CD4-positive, alpha-beta T cell (primary cell): ENCODE results near the gene HRG. TPM values are rescaled to one million over a fixed set of nuclear protein-coding genes. Genes with fewer than 3 reads are reported as not detected.

Experiments
- ATAC-seq: fragments of 200-7000 bp; cut with Tn5 transposase; one replicate; pipeline ENCODE4 v1.10.0; 2022; ENCODE audit warnings: mild to moderate bottlenecking; ENCODE audit not compliant: poor library complexity
- CTCF ChIA-PET: fragments of 350-600 bp; sonication (Branson Sonifier 250); formaldehyde crosslinking; loops from one replicate; lab custom pipeline; 2021; ENCODE audit warnings: antibody characterized with exemption, inconsistent platforms; lab: Charles Lee
- POLR2A ChIA-PET: fragments of 350-600 bp; sonication (Branson Sonifier 250); formaldehyde crosslinking; loops from one replicate; lab custom pipeline; 2021; ENCODE audit warnings: antibody characterized with exemption, inconsistent platforms; lab: Charles Lee
- DNase-seq, 14 experiments: peaks; one replicate each; pipeline ENCODE4 v3.0.0-alpha.2; 2013 to 2020; ENCODE audit warnings: mixed read lengths in 2 of 14
- H3K27ac ChIP-seq, 2 donors: one replicate each; pipeline versions ENCODE4 v1.5.1 to v1.7.0; 2013; ENCODE audit warnings: low read length in 2 of 2, low read depth in 1 of 2, mild to moderate bottlenecking in 1 of 2
- H3K27me3 ChIP-seq, 2 experiments: 1 replicate in 1 of 2; 2 replicates in 1 of 2; pipeline versions ENCODE4 v1.6.1 to v1.7.0; 2013; ENCODE audit warnings: low read length in 2 of 2, control low read depth in 1 of 2, mild to moderate bottlenecking in 1 of 2, moderate library complexity in 1 of 2; ENCODE audit not compliant: insufficient read depth in 2 of 2, control insufficient read depth in 1 of 2
- H3K36me3 ChIP-seq: one replicate; pipeline ENCODE4 v1.6.1; 2013; ENCODE audit warnings: low read length, control low read depth; ENCODE audit not compliant: insufficient read depth
- H3K4me1 ChIP-seq: one replicate; pipeline ENCODE4 v1.6.1; 2013; ENCODE audit warnings: low read length, control low read depth; ENCODE audit not compliant: insufficient read depth
- H3K4me3 ChIP-seq: one replicate; pipeline ENCODE4 v1.5.1; 2013; ENCODE audit warnings: mild to moderate bottlenecking, low read length, moderate library complexity
- H3K9me3 ChIP-seq, 2 experiments: 1 replicate in 1 of 2; 2 replicates in 1 of 2; pipeline versions ENCODE4 v1.6.1 to v1.7.0; 2013; ENCODE audit warnings: low read length in 2 of 2, mild to moderate bottlenecking in 2 of 2, control low read depth in 1 of 2, moderate library complexity in 1 of 2; ENCODE audit not compliant: control insufficient read depth in 1 of 2, insufficient read depth in 1 of 2
- H3K27ac Mint-ChIP-seq: one replicate; pipeline ENCODE4 v1.8.0; 2020; ENCODE audit warnings: mixed read lengths
- H3K27me3 Mint-ChIP-seq: one replicate; pipeline ENCODE4 v1.8.0; 2021; ENCODE audit warnings: mixed read lengths
- H3K36me3 Mint-ChIP-seq: one replicate; pipeline ENCODE4 v1.8.0; 2021; ENCODE audit warnings: low read depth, mixed read lengths
- H3K4me1 Mint-ChIP-seq: one replicate; pipeline ENCODE4 v1.8.0; 2021; ENCODE audit warnings: low read depth, mixed read lengths
- H3K4me3 Mint-ChIP-seq: one replicate; pipeline ENCODE4 v1.8.0; 2020; ENCODE audit warnings: mild to moderate bottlenecking, mixed read lengths
- H3K9me3 Mint-ChIP-seq: one replicate; pipeline ENCODE4 v1.8.0; 2020; ENCODE audit warnings: mixed read lengths
- CTCF ChIP-seq: fragments of 200-600 bp; IDR thresholded peaks from one replicate; pipeline ENCODE4 v1.8.0; 2022; ENCODE audit warnings: antibody characterized with exemption, mild to moderate bottlenecking
- intact Hi-C, 2 experiments: fragments of 100-400 bp; cut with DNase I in 1 of 2; cut with micrococcal nuclease in 1 of 2; formaldehyde crosslinking; loops; one replicate each; pipeline versions ENCODE4 v1.15.1 to v1.9.0; 2023 to 2025; cut with DNase I, micrococcal nuclease
- total RNA-seq, 174 experiments: library from RNA in 2 of 174; stranded (reverse) in 2 of 174; gene quantifications; one replicate each; pipeline ENCODE4 v1.2.3 and lab custom pipeline; 2021 to 2026

The HRG gene
- total RNA-seq, 2 experiments from 2014 or later = not detected

- peaks cover 25% of the 10 kb centered on the region for H3K27me3 Mint-ChIP-seq
- H3K27ac Mint-ChIP-seq = no peak overlapping the region
- H3K4me1 ChIP-seq = no peaks in the 10 kb centered on the region
- no peaks in the 10 kb centered on the region for H3K9me3 Mint-ChIP-seq
- peaks cover 0 to 4% of the 10 kb centered on the region in 2 experiments for H3K27me3 ChIP-seq
- no peak overlapping the region for H3K4me3 Mint-ChIP-seq
- H3K27ac ChIP-seq = no peak overlapping the region
- no peak overlapping the region for H3K4me3 ChIP-seq
- no peak for TF ChIP-seq CTCF
- DNase-seq (no peak), ATAC-seq (no peak)
- POLR2A ChIA-PET = no interaction called here
- no peaks in the 10 kb centered on the region for H3K4me1 Mint-ChIP-seq
- intact Hi-C loops = no loop called here
- CTCF ChIA-PET = interaction anchor here (1.4 to 2.8 kb wide), 2 partner anchors 8 to 11 kb away, joined by 6 to 10 read pairs; no protein-coding TSS in a partner anchor
- peaks cover 0 to 2% of the 10 kb centered on the region in 2 experiments for H3K9me3 ChIP-seq
- no peaks in the 10 kb centered on the region for H3K36me3 Mint-ChIP-seq
- H3K36me3 ChIP-seq = no peaks in the 10 kb centered on the region
Observed at GRCh38 chr3:186625600-186626042, 40.2 kb upstream of the HRG start.

GRCh38 chr3:186626254-186626847 is 39.5 kb upstream of the HRG start:
- H3K9me3 Mint-ChIP-seq = no peaks in the 10 kb centered on the region
- H3K36me3 Mint-ChIP-seq = no peaks in the 10 kb centered on the region
- no peak overlapping the region for H3K27ac ChIP-seq
- no peak overlapping the region for H3K27ac Mint-ChIP-seq
- H3K36me3 ChIP-seq = no peaks in the 10 kb centered on the region
- POLR2A ChIA-PET = no interaction called here
- H3K27me3 ChIP-seq = peaks cover 0 to 4% of the 10 kb centered on the region in 2 experiments
- no peaks in the 10 kb centered on the region for H3K4me1 Mint-ChIP-seq
- no peak for DNase-seq
- H3K4me1 ChIP-seq = no peaks in the 10 kb centered on the region
- TF ChIP-seq CTCF = no peak
- no peaks in the 10 kb centered on the region for H3K9me3 ChIP-seq
- H3K4me3 Mint-ChIP-seq = no peak overlapping the region
- no peak overlapping the region for H3K4me3 ChIP-seq
- intact Hi-C loops = no loop called here
- CTCF ChIA-PET = interaction anchor here (1.4 kb wide), 1 partner anchor 9 kb away, joined by 6 read pairs; no protein-coding TSS in a partner anchor
- no peak for ATAC-seq
- H3K27me3 Mint-ChIP-seq = peaks cover 25% of the 10 kb centered on the region

- Mint-ChIP-seq H3K27ac (no peak overlapping the region), H3K4me3 (no peak overlapping the region), H3K4me1 (no peaks in the 10 kb centered on the region), H3K27me3 (peaks cover 14% of the 10 kb centered on the region), H3K36me3 (no peaks in the 10 kb centered on the region), H3K9me3 (no peaks in the 10 kb centered on the region)
- POLR2A ChIA-PET = no interaction called here
- H3K36me3 ChIP-seq = no peaks in the 10 kb centered on the region
- peaks cover 0 to 4% of the 10 kb centered on the region in 2 experiments for H3K27me3 ChIP-seq
- CTCF ChIA-PET = no interaction called here
- no peaks in the 10 kb centered on the region for H3K4me1 ChIP-seq
- DNase-seq = no peak
- intact Hi-C loops = no loop called here
- no peak for TF ChIP-seq CTCF
- H3K4me3 ChIP-seq = no peak overlapping the region
- no peaks in the 10 kb centered on the region for H3K9me3 ChIP-seq
- ATAC-seq = no peak
- H3K27ac ChIP-seq = no peak overlapping the region
Observed at GRCh38 chr3:186627852-186628414, 37.9 kb upstream of the HRG start.
